ENCODE data around the gene POMGNT1.
"Not testable (repeated sequence)": the region's sequence is repeated elsewhere in the genome, so short reads cannot be mapped to it uniquely, and the experiment has no call there.

POMGNT1 gene

DNA sequence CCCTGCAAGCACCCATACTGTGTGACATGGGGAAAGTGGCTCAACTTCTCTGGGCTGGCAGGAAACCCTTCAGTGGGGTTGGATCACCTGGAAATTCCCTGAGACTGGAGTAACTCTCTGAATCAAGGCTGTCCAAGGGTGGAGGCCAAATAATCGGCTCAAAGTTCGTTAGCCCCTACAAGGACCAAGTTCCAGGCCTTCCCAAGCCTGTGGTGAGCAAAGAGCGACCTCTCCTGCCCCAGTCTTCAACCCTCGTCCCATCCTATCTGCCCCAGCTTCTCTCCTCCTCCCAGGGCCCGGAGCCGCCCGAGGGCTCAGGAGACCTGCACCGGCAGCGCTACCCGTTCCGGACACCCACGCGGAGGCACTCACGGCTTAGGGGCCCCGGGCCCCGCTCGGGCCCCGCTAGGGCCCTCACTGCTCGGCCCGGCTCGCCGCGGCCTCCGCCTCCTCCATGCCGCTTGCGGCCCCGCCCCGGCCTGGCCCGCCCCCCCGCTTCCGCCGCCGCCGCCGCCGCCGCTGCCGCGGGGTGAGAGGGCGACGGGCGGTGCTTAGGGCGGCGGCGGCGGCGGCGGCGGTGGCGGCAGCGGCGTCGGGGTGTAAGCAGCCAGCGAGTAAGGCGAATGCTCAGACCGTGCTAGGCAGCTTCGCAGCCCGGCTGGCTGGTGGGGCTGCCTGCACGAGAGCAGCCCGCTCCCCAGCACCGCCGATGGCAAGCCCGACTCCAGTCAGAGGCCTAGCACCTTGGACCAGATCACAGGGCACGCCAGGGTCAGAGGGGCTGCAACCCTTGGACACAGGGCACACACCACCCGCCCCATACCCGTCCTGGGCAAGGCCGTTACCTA is at the start of gene POMGNT1:
POMGNT1 (minus strand) TSS at position 471 of the 848 bp plus-strand sequence. CDS start 613 bp downstream, outside the sequence.
- Histone ChIP-seq H3K4me1 (ENCODE audit: low read depth, poor library complexity, severe bottlenecking) (peaks cover 8% of the 10 kb centered on the region), H3K27me3 (ENCODE audit: insufficient read depth, low read depth) (no peaks in the 10 kb centered on the region), H3K4me2 (peak within 1 kb of the TSS; percentile 85), H3K27ac (no peak within 1 kb of the TSS; the same call in 1 of the 2 replicates), H3K9ac (peak within 1 kb of the TSS; percentile 69), H3K4me3 (IDR thresholded peaks at IDR 0.05; ENCODE audit: insufficient read depth, low read depth, low read length) (no peak within 1 kb of the TSS), H3K79me2 (ENCODE audit: insufficient read depth, low read depth) (no peaks in the 10 kb centered on the region), H2AFZ (ENCODE audit: low read depth) (peak within 1 kb of the TSS; percentile 99), H3K36me3 (ENCODE audit: insufficient read depth) (no peaks in the 10 kb centered on the region), H4K20me1 (ENCODE audit: insufficient read depth) (no peaks in the 10 kb centered on the region)
- peak; percentile 15; the same call in 1 of the 2 replicates for TF ChIP-seq CTCF (conservative IDR thresholded peaks at IDR 0.05; ENCODE audit: low read depth, low read length)

- no peaks in the 10 kb centered on the region for H3K27me3 ChIP-seq (ENCODE audit: insufficient read depth, low read depth)
- H3K4me1 ChIP-seq (ENCODE audit: low read depth, poor library complexity, severe bottlenecking) = peaks cover 24% of the 10 kb centered on the region
- peak within 1 kb of the TSS; percentile 63 for H3K27ac ChIP-seq
- H3K4me3 ChIP-seq (IDR thresholded peaks at IDR 0.05; ENCODE audit: insufficient read depth, low read depth, low read length) = peak within 1 kb of the TSS; percentile 93
- TF ChIP-seq CTCF (conservative IDR thresholded peaks at IDR 0.05; ENCODE audit: low read depth, low read length) = no peak
- peak within 1 kb of the TSS; percentile 98 for H2AFZ ChIP-seq (ENCODE audit: low read depth)
- H3K9ac ChIP-seq = peak within 1 kb of the TSS; percentile 64; the same call in 1 of the 2 replicates
- H3K4me2 ChIP-seq = peak within 1 kb of the TSS; percentile 87
- peaks cover 17% of the 10 kb centered on the region for H3K79me2 ChIP-seq (ENCODE audit: insufficient read depth, low read depth)
- H4K20me1 ChIP-seq (ENCODE audit: insufficient read depth) = no peaks in the 10 kb centered on the region
- peaks cover 5% of the 10 kb centered on the region; the same call in 1 of the 2 replicates for H3K36me3 ChIP-seq (ENCODE audit: insufficient read depth)
These were observed 49.3 kb upstream of the POMGNT1 start, which contains the start of gene RAD54L for GRCh38 chr1:46247436-46248121. Gene RAD54L (plus strand): TSS chr1:46247763. CDS start chr1:46248406, 643 bp downstream.

GRCh38 chr1:46246548-46247435 is 48.6 kb upstream of the POMGNT1 start:
- no peak for TF ChIP-seq CTCF (conservative IDR thresholded peaks at IDR 0.05; ENCODE audit: low read depth, low read length)
- Histone ChIP-seq H3K79me2 (ENCODE audit: insufficient read depth, low read depth) (peaks cover 17% of the 10 kb centered on the region), H3K4me1 (ENCODE audit: low read depth, poor library complexity, severe bottlenecking) (peaks cover 24% of the 10 kb centered on the region)

GRCh38 chr1:46246136-46246535 is 47.9 kb upstream of the POMGNT1 start:
- not testable (repeated sequence) for H4K20me1 ChIP-seq (ENCODE audit: insufficient read depth); H3K36me3 ChIP-seq (ENCODE audit: insufficient read depth); H3K27me3 ChIP-seq (ENCODE audit: insufficient read depth, low read depth); H3K9ac ChIP-seq; H3K27ac ChIP-seq; H3K4me2 ChIP-seq; H2AFZ ChIP-seq (ENCODE audit: low read depth); H3K4me3 ChIP-seq (IDR thresholded peaks at IDR 0.05; ENCODE audit: insufficient read depth, low read depth, low read length)
- H3K79me2 ChIP-seq (ENCODE audit: insufficient read depth, low read depth) = peaks cover 17% of the 10 kb centered on the region
- H3K4me1 ChIP-seq (ENCODE audit: low read depth, poor library complexity, severe bottlenecking) = peaks cover 24% of the 10 kb centered on the region

More at GRCh38 chr1:46246548-46247435, 48.6 kb upstream of the POMGNT1 start:
- H3K4me3 ChIP-seq (IDR thresholded peaks at IDR 0.05; ENCODE audit: insufficient read depth, low read depth, low read length) = no peak overlapping the region
- peak overlapping the region; percentile 32; the same call in 1 of the 2 replicates for H3K9ac ChIP-seq
- H2AFZ ChIP-seq (ENCODE audit: low read depth) = peak overlapping the region; percentile 98
- H3K27me3 ChIP-seq (ENCODE audit: insufficient read depth, low read depth) = no peaks in the 10 kb centered on the region
- H3K27ac ChIP-seq = no peak overlapping the region
- H4K20me1 ChIP-seq (ENCODE audit: insufficient read depth) = no peaks in the 10 kb centered on the region
- H3K36me3 ChIP-seq (ENCODE audit: insufficient read depth) = peaks cover 5% of the 10 kb centered on the region; the same call in 1 of the 2 replicates
- peak overlapping the region; percentile 78 for H3K4me2 ChIP-seq

Measured in KMS-11 (cell line).